MCF 10A (cell line): ENCODE results near the gene SIGLEC11. TPM values are rescaled to one million over a fixed set of nuclear protein-coding genes. Genes with fewer than 3 reads are reported as not detected.

Source experiments
- BruUV-seq: library from RNA; stranded (reverse); fragments of 400-500 nt; replicated peaks from 2 replicates; lab custom pipeline; 2021; lab: Mats Ljungman, UMichigan
- CTCF ChIA-PET: fragments of 300-600 bp; sonication (Branson Sonifier 250); formaldehyde crosslinking; extraction: SDS; loops from one replicate; lab custom pipeline; 2021; ENCODE audit warnings: antibody characterized with exemption, inconsistent platforms; lab: Yijun Ruan, JAX
- POLR2A ChIA-PET: fragments of 300-600, 350-650 bp; sonication (Branson Sonifier 250); formaldehyde crosslinking; extraction: SDS; loops from one replicate; lab custom pipeline; 2020; ENCODE audit warnings: antibody characterized with exemption, inconsistent platforms; lab: Yijun Ruan, JAX
- DNase-seq: peaks from one replicate; pipeline ENCODE4 v3.0.0-alpha.2; 2018; ENCODE audit not compliant: unreplicated experiment
- H3K27ac Mint-ChIP-seq: one replicate; pipeline ENCODE4 v1.8.0; 2022; ENCODE audit warnings: mild to moderate bottlenecking, low read depth, mixed read lengths; ENCODE audit not compliant: unreplicated experiment
- H3K27me3 Mint-ChIP-seq: one replicate; pipeline ENCODE4 v1.8.0; 2022; ENCODE audit warnings: mixed read lengths; ENCODE audit not compliant: insufficient read depth, unreplicated experiment
- H3K36me3 Mint-ChIP-seq: one replicate; pipeline ENCODE4 v1.8.0; 2022; ENCODE audit warnings: mild to moderate bottlenecking, moderate library complexity, mixed read lengths; ENCODE audit not compliant: insufficient read depth, unreplicated experiment
- H3K4me1 Mint-ChIP-seq: one replicate; pipeline ENCODE4 v1.8.0; 2022; ENCODE audit warnings: mixed read lengths; ENCODE audit not compliant: insufficient read depth, unreplicated experiment
- H3K4me3 Mint-ChIP-seq: one replicate; pipeline ENCODE4 v1.8.0; 2022; ENCODE audit warnings: mild to moderate bottlenecking, moderate library complexity, mixed read lengths; ENCODE audit not compliant: unreplicated experiment
- H3K9me3 Mint-ChIP-seq: one replicate; pipeline ENCODE4 v1.8.0; 2022; ENCODE audit warnings: mixed read lengths; ENCODE audit not compliant: unreplicated experiment
- CTCF ChIP-seq: fragments of 200-600 bp; IDR thresholded peaks from one replicate; pipeline ENCODE4 v1.8.0; 2022; ENCODE audit warnings: antibody characterized with exemption, mild to moderate bottlenecking; ENCODE audit not compliant: unreplicated experiment
- intact Hi-C: fragments of 100-400 bp; cut with micrococcal nuclease; formaldehyde crosslinking; loops from 2 replicates; pipeline ENCODE4 v1.14.1; 2022
- total RNA-seq: library from RNA; stranded (reverse); gene quantifications from 2 replicates; pipeline ENCODE4 v1.2.3, GENCODE V29; 2022

SIGLEC11 gene
- total RNA-seq, 1 experiment from 2014 or later = not detected

- H3K4me1 Mint-ChIP-seq = no peaks in the 10 kb centered on the region
- no peak overlapping the region for H3K27ac Mint-ChIP-seq
- no peaks in the 10 kb centered on the region for H3K9me3 Mint-ChIP-seq
- intact Hi-C loops = no loop called here
- peaks cover 20% of the 10 kb centered on the region for H3K27me3 Mint-ChIP-seq
- ChIA-PET CTCF (interaction anchor here (1.5 kb wide), 1 partner anchor 195 kb away, joined by 5 read pairs; no protein-coding TSS in a partner anchor), POLR2A (no interaction called here)
- no peak for TF ChIP-seq CTCF
- no TSS peak for BruUV-seq
- H3K36me3 Mint-ChIP-seq = no peaks in the 10 kb centered on the region
- no peak for DNase-seq
- H3K4me3 Mint-ChIP-seq = no peak overlapping the region
Measured at GRCh38 chr19:49940482-49940791, 20.5 kb downstream of the SIGLEC11 start.

DNA sequence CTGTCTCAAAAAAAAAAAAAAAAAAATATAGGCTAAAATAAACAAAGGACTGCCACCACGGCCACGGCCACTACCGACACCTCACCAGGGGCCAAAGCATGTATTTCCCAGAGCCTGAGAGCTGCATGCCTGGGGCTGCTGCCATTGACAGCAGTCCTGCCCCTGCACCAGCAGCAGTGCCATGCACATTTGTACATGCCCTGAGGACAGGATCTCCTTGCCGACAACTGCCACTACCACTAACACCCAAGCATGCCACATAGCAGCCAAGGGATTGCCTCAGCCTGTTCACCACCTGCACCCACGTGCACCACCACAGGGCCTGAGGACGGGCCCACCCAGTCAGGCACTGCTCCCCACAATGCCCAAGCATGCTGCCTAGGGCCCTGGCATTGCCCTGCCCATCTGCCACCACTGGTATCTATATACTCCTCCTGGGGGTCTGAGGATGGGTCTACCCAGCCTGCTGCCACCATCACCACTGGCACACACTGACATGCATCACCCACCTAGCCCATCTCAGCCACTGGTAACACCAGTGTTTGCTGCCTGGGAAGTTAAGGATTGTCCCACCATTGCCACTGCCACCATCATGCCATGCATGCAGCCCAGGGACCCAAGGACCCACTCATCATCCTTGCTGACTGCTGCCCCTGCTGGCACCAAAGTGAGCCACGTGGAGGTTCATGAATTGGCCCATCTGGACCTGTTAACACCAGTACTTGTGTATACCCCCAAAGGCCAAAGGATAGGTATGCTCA, 21.1 kb downstream of the SIGLEC11 start:
- ChIA-PET CTCF (interaction anchor here (0.6 to 4.4 kb wide), 6 partner anchors 40 to 206 kb away, joined by 3 to 52 read pairs (median 4); no protein-coding TSS in a partner anchor), POLR2A (interaction anchor here (0.5 to 0.6 kb wide), 2 partner anchors 36 to 222 kb away, joined by 3 read pairs; no protein-coding TSS in a partner anchor)
- Mint-ChIP-seq H3K4me1 (no peaks in the 10 kb centered on the region), H3K36me3 (no peaks in the 10 kb centered on the region), H3K4me3 (no peak overlapping the region), H3K9me3 (no peaks in the 10 kb centered on the region), H3K27me3 (peaks cover 20% of the 10 kb centered on the region), H3K27ac (no peak overlapping the region)
- intact Hi-C loops = no loop called here
- no TSS peak for BruUV-seq
- no peak for TF ChIP-seq CTCF
- DNase-seq = no peak

- Mint-ChIP-seq H3K4me1 (no peaks in the 10 kb centered on the region), H3K27ac (no peak overlapping the region), H3K36me3 (peaks cover 4% of the 10 kb centered on the region), H3K27me3 (peaks cover 15% of the 10 kb centered on the region), H3K4me3 (no peak overlapping the region), H3K9me3 (no peaks in the 10 kb centered on the region)
- no peak for DNase-seq
- CTCF ChIA-PET = interaction anchor here (0.7 to 4.4 kb wide), 7 partner anchors 9 to 855 kb away, joined by 3 to 52 read pairs (median 4); partner anchors contain the start of gene NUP62
- no peak for TF ChIP-seq CTCF
- POLR2A ChIA-PET = no interaction called here
- intact Hi-C loops = no loop called here
- no TSS peak for BruUV-seq
Measured at GRCh38 chr19:49938662-49939061, 22.3 kb downstream of the SIGLEC11 start.

- H3K27me3 Mint-ChIP-seq = peaks cover 7% of the 10 kb centered on the region
- peak; percentile 78 for DNase-seq
- BruUV-seq = no TSS peak
Measured at GRCh38 chr19:49937750-49938381, 23.1 kb downstream of the SIGLEC11 start.

More at GRCh38 chr19:49937750-49938381, 23.1 kb downstream of the SIGLEC11 start:
- H3K4me3 Mint-ChIP-seq = no peak overlapping the region
- peak; percentile 98 for TF ChIP-seq CTCF
- no peak overlapping the region for H3K27ac Mint-ChIP-seq
- no peaks in the 10 kb centered on the region for H3K9me3 Mint-ChIP-seq
- H3K36me3 Mint-ChIP-seq = peaks cover 7% of the 10 kb centered on the region
- H3K4me1 Mint-ChIP-seq = no peaks in the 10 kb centered on the region
- POLR2A ChIA-PET = no interaction called here
- intact Hi-C loops = loop anchor here (1.0 to 2.0 kb wide), 2 partner anchors 45 to 87 kb away; partner anchors contain the start of gene VRK3
- CTCF ChIA-PET = interaction anchor here (0.6 to 4.4 kb wide), 23 partner anchors 11 to 855 kb away, joined by 3 to 52 read pairs (median 3); partner anchors contain the start of gene VRK3
